ENCODE data around the gene KCNQ1.

KCNQ1 gene

DNA sequence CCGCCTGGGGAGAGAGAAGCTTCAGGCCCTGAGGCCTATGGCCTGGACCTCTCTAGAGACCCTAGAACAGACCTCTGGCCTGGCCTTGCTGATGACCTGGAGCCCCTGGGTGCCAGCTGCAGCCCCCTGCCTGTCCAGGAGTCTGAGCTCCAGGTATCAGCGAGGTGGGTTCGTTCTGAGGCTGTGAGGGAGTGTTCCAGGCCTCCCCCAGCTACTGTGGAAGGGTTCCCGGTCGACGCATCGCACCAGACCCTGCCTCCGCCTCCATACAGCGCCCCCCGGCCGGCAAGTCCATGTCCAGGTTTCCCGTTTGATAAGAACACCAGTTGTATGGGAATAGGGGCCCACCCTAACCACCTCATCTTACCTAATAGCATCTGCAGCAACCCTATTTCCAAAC is 111.1 kb downstream of the KCNQ1 start:
- no peaks in the 10 kb centered on the region for H3K9me3 ChIP-seq (ENCODE audit: severe bottlenecking)
- no peak for DNase-seq (ENCODE audit: low spot score)
- no peak for ATAC-seq (ENCODE audit: low read depth)
- H3K36me3 ChIP-seq (ENCODE audit: low read depth): no peaks in the 10 kb centered on the region
- H3K4me1 ChIP-seq (ENCODE audit: insufficient read depth, poor library complexity, severe bottlenecking): no peaks in the 10 kb centered on the region
- TF ChIP-seq CTCF (IDR thresholded peaks at IDR 0.05; ENCODE audit: poor library complexity, severe bottlenecking): no peak
- no peaks in the 10 kb centered on the region for H3K27me3 ChIP-seq (ENCODE audit: insufficient read depth, poor library complexity, severe bottlenecking)
- no peak overlapping the region for H3K27ac ChIP-seq (ENCODE audit: poor library complexity, severe bottlenecking)
- H3K4me3 ChIP-seq (ENCODE audit: severe bottlenecking): no peak overlapping the region

GRCh38 chr11:2557381-2557780 is 112.6 kb downstream of the KCNQ1 start:
- Histone ChIP-seq H3K36me3 (ENCODE audit: low read depth) (no peaks in the 10 kb centered on the region), H3K9me3 (ENCODE audit: severe bottlenecking) (no peaks in the 10 kb centered on the region), H3K27ac (ENCODE audit: poor library complexity, severe bottlenecking) (no peak overlapping the region), H3K27me3 (ENCODE audit: insufficient read depth, poor library complexity, severe bottlenecking) (no peaks in the 10 kb centered on the region), H3K4me3 (ENCODE audit: severe bottlenecking) (no peak overlapping the region), H3K4me1 (ENCODE audit: insufficient read depth, poor library complexity, severe bottlenecking) (no peaks in the 10 kb centered on the region)
- ATAC-seq (ENCODE audit: low read depth) (no peak), DNase-seq (ENCODE audit: low spot score) (no peak)
- no peak for TF ChIP-seq CTCF (IDR thresholded peaks at IDR 0.05; ENCODE audit: poor library complexity, severe bottlenecking)

- ATAC-seq (ENCODE audit: low read depth) (no peak), DNase-seq (ENCODE audit: low spot score) (no peak)
- TF ChIP-seq CTCF (IDR thresholded peaks at IDR 0.05; ENCODE audit: poor library complexity, severe bottlenecking): no peak
- Histone ChIP-seq H3K4me1 (ENCODE audit: insufficient read depth, poor library complexity, severe bottlenecking) (no peaks in the 10 kb centered on the region), H3K27ac (ENCODE audit: poor library complexity, severe bottlenecking) (no peak overlapping the region), H3K4me3 (ENCODE audit: severe bottlenecking) (no peak overlapping the region), H3K36me3 (ENCODE audit: low read depth) (no peaks in the 10 kb centered on the region), H3K27me3 (ENCODE audit: insufficient read depth, poor library complexity, severe bottlenecking) (no peaks in the 10 kb centered on the region), H3K9me3 (ENCODE audit: severe bottlenecking) (no peaks in the 10 kb centered on the region)
These were observed 113.6 kb downstream of the KCNQ1 start for GRCh38 chr11:2558397-2558796.

- Histone ChIP-seq H3K9me3 (ENCODE audit: severe bottlenecking) (no peaks in the 10 kb centered on the region), H3K27me3 (ENCODE audit: insufficient read depth, poor library complexity, severe bottlenecking) (no peaks in the 10 kb centered on the region), H3K36me3 (ENCODE audit: low read depth) (no peaks in the 10 kb centered on the region), H3K4me3 (ENCODE audit: severe bottlenecking) (no peak overlapping the region), H3K4me1 (ENCODE audit: insufficient read depth, poor library complexity, severe bottlenecking) (no peaks in the 10 kb centered on the region), H3K27ac (ENCODE audit: poor library complexity, severe bottlenecking) (no peak overlapping the region)
- no peak for DNase-seq (ENCODE audit: low spot score)
- no peak for TF ChIP-seq CTCF (IDR thresholded peaks at IDR 0.05; ENCODE audit: poor library complexity, severe bottlenecking)
- ATAC-seq (ENCODE audit: low read depth): no peak
These were observed 114.2 kb downstream of the KCNQ1 start for GRCh38 chr11:2558861-2559526.

DNA sequence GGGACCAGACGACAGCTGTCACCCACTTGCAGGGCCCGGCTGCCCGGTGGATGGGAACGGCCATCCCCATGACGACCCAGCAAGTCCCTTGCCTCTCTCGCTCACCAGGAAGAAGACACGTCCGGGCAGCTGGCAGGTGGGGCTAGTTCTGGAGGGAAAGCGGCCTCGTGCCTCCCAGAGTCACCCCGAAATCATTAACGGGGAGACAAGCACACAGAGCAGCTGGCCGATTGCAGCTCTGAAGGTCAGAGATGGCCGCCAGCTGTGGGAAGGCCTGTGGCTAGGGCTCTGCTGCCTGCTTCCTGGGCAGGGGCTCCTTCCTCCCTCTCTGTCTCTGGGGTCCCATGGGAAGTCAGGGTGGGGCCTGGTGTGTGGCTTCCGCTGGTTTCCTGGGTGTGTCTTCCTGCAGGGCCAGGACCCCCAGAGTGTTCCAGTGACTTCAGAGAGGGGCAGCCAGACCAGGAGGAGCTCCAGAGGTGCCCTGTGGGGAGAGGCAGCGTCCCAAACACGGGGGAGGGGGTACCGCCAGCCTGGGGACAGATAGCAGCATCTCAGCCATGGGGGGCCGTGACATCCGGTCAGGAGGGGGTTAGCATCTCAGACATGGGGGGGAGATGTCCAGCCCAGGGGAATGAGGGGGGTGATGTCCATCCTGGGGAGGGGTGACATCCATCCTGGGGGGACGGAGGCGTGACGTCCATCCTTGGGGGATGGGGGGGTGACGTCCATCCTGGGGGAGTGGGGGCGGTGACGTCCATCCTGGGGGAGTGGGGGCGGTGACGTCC is 114.9 kb downstream of the KCNQ1 start:
- DNase-seq (ENCODE audit: low spot score) (peak; percentile 50), ATAC-seq (ENCODE audit: low read depth) (no peak)
- Histone ChIP-seq H3K36me3 (ENCODE audit: low read depth) (no peaks in the 10 kb centered on the region), H3K4me1 (ENCODE audit: insufficient read depth, poor library complexity, severe bottlenecking) (no peaks in the 10 kb centered on the region), H3K27ac (ENCODE audit: poor library complexity, severe bottlenecking) (no peak overlapping the region), H3K4me3 (ENCODE audit: severe bottlenecking) (no peak overlapping the region), H3K9me3 (ENCODE audit: severe bottlenecking) (no peaks in the 10 kb centered on the region), H3K27me3 (ENCODE audit: insufficient read depth, poor library complexity, severe bottlenecking) (no peaks in the 10 kb centered on the region)
- no peak for TF ChIP-seq CTCF (IDR thresholded peaks at IDR 0.05; ENCODE audit: poor library complexity, severe bottlenecking)
